Measurements from ENCODE around the gene ANLN.

DNA sequence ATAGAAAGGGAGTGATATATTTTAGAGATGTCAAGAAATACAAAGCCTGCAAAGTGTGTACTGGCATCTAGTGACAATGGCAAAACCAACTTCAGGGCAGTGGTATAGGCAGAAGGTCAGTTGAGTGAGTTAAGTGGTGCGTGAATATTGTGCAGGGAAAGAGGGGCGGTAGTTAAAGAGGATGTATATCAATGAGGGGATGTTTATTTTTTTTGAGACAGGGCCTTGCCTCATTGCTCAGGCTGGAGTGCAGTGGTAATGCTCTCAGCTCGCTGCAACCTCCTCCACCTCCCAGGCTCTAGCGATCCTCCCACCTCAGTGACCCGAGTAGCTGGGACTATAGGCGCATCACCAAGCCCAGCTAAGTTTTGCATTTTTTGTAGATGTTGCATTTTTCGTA lies 13.8 kb downstream of the ANLN start:
- no peak for TF ChIP-seq POLR2A (IDR thresholded peaks at IDR 0.05)
- TF ChIP-seq, protein P1, sequence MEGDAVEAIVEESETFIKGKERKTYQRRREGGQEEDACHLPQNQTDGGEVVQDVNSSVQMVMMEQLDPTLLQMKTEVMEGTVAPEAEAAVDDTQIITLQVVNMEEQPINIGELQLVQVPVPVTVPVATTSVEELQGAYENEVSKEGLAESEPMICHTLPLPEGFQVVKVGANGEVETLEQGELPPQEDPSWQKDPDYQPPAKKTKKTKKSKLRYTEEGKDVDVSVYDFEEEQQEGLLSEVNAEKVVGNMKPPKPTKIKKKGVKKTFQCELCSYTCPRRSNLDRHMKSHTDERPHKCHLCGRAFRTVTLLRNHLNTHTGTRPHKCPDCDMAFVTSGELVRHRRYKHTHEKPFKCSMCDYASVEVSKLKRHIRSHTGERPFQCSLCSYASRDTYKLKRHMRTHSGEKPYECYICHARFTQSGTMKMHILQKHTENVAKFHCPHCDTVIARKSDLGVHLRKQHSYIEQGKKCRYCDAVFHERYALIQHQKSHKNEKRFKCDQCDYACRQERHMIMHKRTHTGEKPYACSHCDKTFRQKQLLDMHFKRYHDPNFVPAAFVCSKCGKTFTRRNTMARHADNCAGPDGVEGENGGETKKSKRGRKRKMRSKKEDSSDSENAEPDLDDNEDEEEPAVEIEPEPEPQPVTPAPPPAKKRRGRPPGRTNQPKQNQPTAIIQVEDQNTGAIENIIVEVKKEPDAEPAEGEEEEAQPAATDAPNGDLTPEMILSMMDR (IDR thresholded peaks at IDR 0.05) = no peak

All from body of pancreas (tissue), 4 donors.